ENCODE data around the gene RPL19.

DNA sequence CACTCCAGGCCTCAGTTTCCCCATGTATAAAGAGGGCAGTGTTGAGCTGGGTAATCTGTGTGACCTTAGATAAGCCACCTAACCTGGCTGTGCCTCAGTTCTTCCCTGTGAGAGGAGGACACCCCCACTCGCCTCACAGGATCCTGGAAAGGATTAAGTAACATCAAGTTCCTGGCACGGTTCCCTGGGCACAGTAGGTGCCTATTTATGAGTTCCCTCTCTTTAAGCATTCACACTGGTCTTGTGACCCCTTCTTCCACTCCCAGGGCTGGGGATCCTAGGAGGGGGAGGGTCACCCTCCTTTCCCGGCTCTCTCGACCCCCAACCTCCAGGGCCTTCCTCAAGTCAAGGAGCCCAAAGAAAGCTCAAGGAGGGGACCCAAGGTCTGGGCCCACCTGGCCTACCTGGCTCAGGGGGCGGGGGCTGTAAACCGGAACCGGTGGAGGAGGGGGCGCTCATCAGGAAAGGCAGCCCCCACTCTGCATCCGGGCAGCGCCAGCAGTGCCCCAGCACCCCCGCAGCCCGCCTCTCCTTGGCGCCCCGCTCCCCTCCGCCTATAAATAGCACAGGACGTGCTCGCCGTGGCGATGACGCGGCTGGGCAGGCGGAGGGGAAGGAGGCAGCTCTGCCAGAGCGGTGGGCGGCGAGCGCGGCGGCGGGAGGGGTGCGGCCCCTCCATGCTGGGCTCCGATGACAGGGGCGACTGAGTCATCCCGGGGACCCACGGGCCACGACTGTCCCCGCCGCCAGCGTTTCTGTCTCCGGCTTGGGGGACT lies 9.4 kb downstream of the RPL19 start:
- TF ChIP-seq, protein P1, sequence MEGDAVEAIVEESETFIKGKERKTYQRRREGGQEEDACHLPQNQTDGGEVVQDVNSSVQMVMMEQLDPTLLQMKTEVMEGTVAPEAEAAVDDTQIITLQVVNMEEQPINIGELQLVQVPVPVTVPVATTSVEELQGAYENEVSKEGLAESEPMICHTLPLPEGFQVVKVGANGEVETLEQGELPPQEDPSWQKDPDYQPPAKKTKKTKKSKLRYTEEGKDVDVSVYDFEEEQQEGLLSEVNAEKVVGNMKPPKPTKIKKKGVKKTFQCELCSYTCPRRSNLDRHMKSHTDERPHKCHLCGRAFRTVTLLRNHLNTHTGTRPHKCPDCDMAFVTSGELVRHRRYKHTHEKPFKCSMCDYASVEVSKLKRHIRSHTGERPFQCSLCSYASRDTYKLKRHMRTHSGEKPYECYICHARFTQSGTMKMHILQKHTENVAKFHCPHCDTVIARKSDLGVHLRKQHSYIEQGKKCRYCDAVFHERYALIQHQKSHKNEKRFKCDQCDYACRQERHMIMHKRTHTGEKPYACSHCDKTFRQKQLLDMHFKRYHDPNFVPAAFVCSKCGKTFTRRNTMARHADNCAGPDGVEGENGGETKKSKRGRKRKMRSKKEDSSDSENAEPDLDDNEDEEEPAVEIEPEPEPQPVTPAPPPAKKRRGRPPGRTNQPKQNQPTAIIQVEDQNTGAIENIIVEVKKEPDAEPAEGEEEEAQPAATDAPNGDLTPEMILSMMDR (conservative IDR thresholded peaks at IDR 0.05), result no peak
- no peak for TF ChIP-seq ZFX (IDR thresholded peaks at IDR 0.05)
